Astrocyte (in vitro differentiated cells and primary cell): ENCODE measurements around the gene CDT1. TPM values are rescaled to one million over a fixed set of nuclear protein-coding genes. Genes with fewer than 3 reads are reported as not detected.

Source experiments
- DNase-seq: peaks from one replicate; pipeline ENCODE4 v3.0.0-alpha.2; 2010; ENCODE audit warnings: low read depth
- FAIRE-seq: peaks from 2 replicates; lab custom pipeline; 2011; peaks lifted over from hg19 to GRCh38; lab: Jason Lieb, UNC
- H2AFZ ChIP-seq: 2 replicates; pipeline ENCODE4 v1.6.0; 2012; ENCODE audit warnings: low read depth, low read length, inconsistent platforms
- H3K27ac ChIP-seq: 2 replicates; pipeline ENCODE4 v1.5.1; 2011; ENCODE audit warnings: low read depth, low read length, inconsistent platforms
- H3K27me3 ChIP-seq: 2 replicates; pipeline ENCODE4 v1.6.0; 2011; ENCODE audit warnings: low read length, inconsistent platforms; ENCODE audit not compliant: insufficient read depth
- H3K36me3 ChIP-seq: 2 replicates; pipeline ENCODE4 v1.5.1; 2011; ENCODE audit warnings: low read length, inconsistent platforms; ENCODE audit not compliant: insufficient read depth
- H3K4me1 ChIP-seq: 2 replicates; pipeline ENCODE4 v1.5.1; 2011; ENCODE audit warnings: low read length, inconsistent platforms; ENCODE audit not compliant: insufficient read depth
- H3K4me2 ChIP-seq: 2 replicates; pipeline ENCODE4 v1.6.0; 2012; ENCODE audit warnings: low read length, inconsistent platforms
- H3K4me3 ChIP-seq: 2 replicates; pipeline ENCODE4 v1.5.1; 2011; ENCODE audit warnings: low read depth, mild to moderate bottlenecking, low read length, inconsistent platforms; ENCODE audit not compliant: insufficient read depth
- H3K79me2 ChIP-seq: 2 replicates; pipeline ENCODE4 v1.6.0; 2012; ENCODE audit warnings: mild to moderate bottlenecking, low read length, inconsistent platforms; ENCODE audit not compliant: insufficient read depth
- H3K9ac ChIP-seq: 2 replicates; pipeline ENCODE4 v1.6.0; 2012; ENCODE audit warnings: mild to moderate bottlenecking, low read length, inconsistent platforms
- H3K9me3 ChIP-seq: 2 replicates; pipeline ENCODE4 v1.5.1; 2012; ENCODE audit warnings: low read depth, mild to moderate bottlenecking, low read length, inconsistent platforms; ENCODE audit not compliant: insufficient read depth
- H4K20me1 ChIP-seq: 2 replicates; pipeline ENCODE4 v1.6.0; 2012; ENCODE audit warnings: low read length, inconsistent platforms; ENCODE audit not compliant: insufficient read depth
- H3K27ac Mint-ChIP-seq: one replicate; pipeline ENCODE4 v1.8.0; 2021; ENCODE audit warnings: mild to moderate bottlenecking, mixed read lengths; ENCODE audit not compliant: unreplicated experiment
- H3K27me3 Mint-ChIP-seq: one replicate; pipeline ENCODE4 v1.8.0; 2021; ENCODE audit warnings: low read depth, mixed read lengths; ENCODE audit not compliant: unreplicated experiment
- H3K36me3 Mint-ChIP-seq: one replicate; pipeline ENCODE4 v1.8.0; 2021; ENCODE audit warnings: low read depth, mixed read lengths; ENCODE audit not compliant: unreplicated experiment
- H3K4me1 Mint-ChIP-seq: one replicate; pipeline ENCODE4 v1.8.0; 2021; ENCODE audit warnings: low read depth, mixed read lengths; ENCODE audit not compliant: unreplicated experiment
- H3K4me3 Mint-ChIP-seq: one replicate; pipeline ENCODE4 v1.8.0; 2021; ENCODE audit warnings: mild to moderate bottlenecking, moderate library complexity, mixed read lengths; ENCODE audit not compliant: unreplicated experiment
- H3K9me3 Mint-ChIP-seq: one replicate; pipeline ENCODE4 v1.8.0; 2021; ENCODE audit warnings: mild to moderate bottlenecking, mixed read lengths; ENCODE audit not compliant: unreplicated experiment
- CTCF ChIP-seq: IDR thresholded peaks from 2 replicates; pipeline ENCODE4 v1.5.1; 2011; ENCODE audit warnings: low read depth, mild to moderate bottlenecking, inconsistent platforms, low read length, moderate library complexity; ENCODE audit not compliant: insufficient read depth
- EZH2 ChIP-seq: IDR thresholded peaks from 2 replicates; pipeline ENCODE4 v1.6.1; 2012; ENCODE audit warnings: mild to moderate bottlenecking, low read length, inconsistent platforms; ENCODE audit not compliant: insufficient read depth
- total RNA-seq: library from RNA; stranded (reverse); gene quantifications from 2 replicates; pipeline ENCODE4 v1.2.1, GENCODE V29; 2021

Gene CDT1
- total RNA-seq, 1 donor from 2014 or later, result 4.7 TPM

DNA sequence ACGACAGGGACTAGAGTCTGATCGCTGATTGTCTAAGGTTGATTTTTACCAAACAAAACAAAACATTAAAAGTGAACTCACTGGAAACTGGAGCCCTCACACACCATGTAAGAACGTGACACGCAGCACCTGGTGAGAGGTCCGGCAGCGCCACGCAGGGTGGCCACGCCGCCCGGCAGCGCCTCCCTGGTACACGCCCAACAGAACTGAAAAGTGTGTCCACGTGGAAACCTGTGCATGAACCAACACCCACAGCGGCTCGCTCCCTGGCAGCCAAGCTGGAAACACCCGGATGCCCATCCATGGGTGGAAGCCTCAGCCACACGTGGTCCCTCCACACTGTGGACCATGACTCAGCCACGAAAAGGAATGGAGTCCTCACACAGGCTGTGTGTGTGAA lies 44.1 kb downstream of the CDT1 start:
- Histone ChIP-seq H3K27ac (no peak overlapping the region), H4K20me1 (peaks cover 44% of the 10 kb centered on the region), H3K4me1 (no peaks in the 10 kb centered on the region), H3K36me3 (no peaks in the 10 kb centered on the region), H2AFZ (no peak overlapping the region), H3K9ac (no peak overlapping the region), H3K79me2 (no peaks in the 10 kb centered on the region), H3K27me3 (no peaks in the 10 kb centered on the region), H3K4me2 (no peak overlapping the region), H3K9me3 (no peaks in the 10 kb centered on the region), H3K4me3 (no peak overlapping the region)
- Mint-ChIP-seq H3K27ac (no peak overlapping the region), H3K36me3 (peaks cover 16% of the 10 kb centered on the region), H3K9me3 (no peaks in the 10 kb centered on the region), H3K4me1 (no peaks in the 10 kb centered on the region), H3K4me3 (no peak overlapping the region), H3K27me3 (no peaks in the 10 kb centered on the region)
- TF ChIP-seq CTCF (no peak), EZH2 (no peak)
- no peak for FAIRE-seq
- DNase-seq, result no peak

- Histone ChIP-seq H3K9me3 (no peaks in the 10 kb centered on the region), H3K79me2 (no peaks in the 10 kb centered on the region), H2AFZ (no peak overlapping the region), H4K20me1 (peaks cover 40% of the 10 kb centered on the region), H3K4me1 (no peaks in the 10 kb centered on the region), H3K36me3 (no peaks in the 10 kb centered on the region), H3K4me2 (no peak overlapping the region), H3K27ac (no peak overlapping the region), H3K27me3 (no peaks in the 10 kb centered on the region), H3K9ac (no peak overlapping the region), H3K4me3 (no peak overlapping the region)
- H3K9me3 Mint-ChIP-seq, result no peaks in the 10 kb centered on the region
- no peak overlapping the region for H3K4me3 Mint-ChIP-seq
- no peaks in the 10 kb centered on the region for H3K27me3 Mint-ChIP-seq
- H3K27ac Mint-ChIP-seq, result no peak overlapping the region
- TF ChIP-seq CTCF (no peak), EZH2 (no peak)
- H3K36me3 Mint-ChIP-seq, result peaks cover 13% of the 10 kb centered on the region
- DNase-seq (no peak), FAIRE-seq (no peak)
- H3K4me1 Mint-ChIP-seq, result no peaks in the 10 kb centered on the region
Measured at GRCh38 chr16:88848557-88848956, 45.0 kb downstream of the CDT1 start.

DNA sequence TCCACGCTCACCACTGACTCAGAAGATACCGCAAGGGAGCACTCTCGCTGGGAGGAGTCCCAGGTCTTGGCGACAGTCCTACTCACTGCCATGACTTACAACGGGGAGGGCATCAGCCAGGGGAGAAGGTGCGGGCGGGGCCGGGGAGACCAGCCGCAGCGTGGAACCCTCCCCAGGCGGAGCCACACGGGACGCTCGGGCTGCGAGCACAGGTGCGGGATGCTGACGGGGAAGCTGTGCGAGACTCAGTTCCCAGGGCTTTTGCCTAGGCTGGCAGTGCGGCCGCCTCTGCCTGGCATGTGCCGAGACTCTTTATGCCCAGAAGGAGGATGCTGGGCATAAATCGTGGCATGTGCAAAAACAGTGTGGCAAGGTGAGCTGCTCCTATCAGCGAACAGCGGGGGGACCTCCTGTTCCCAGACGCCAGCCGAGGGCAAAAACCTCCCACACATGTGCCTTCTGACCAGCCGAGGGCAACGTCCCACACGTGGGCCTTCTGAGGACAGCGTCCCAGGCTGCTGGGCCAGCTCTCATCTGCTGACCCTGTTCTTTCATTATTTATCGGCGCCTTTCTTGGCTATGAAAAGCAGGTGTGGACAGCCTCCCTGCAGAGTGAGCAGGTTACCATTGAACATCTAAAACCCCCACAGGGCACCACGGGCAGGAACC lies 47.1 kb downstream of the CDT1 start:
- no peak overlapping the region for H3K4me3 Mint-ChIP-seq
- H3K27me3 ChIP-seq, result no peaks in the 10 kb centered on the region
- H3K36me3 Mint-ChIP-seq, result peaks cover 11% of the 10 kb centered on the region
- no peak for TF ChIP-seq CTCF
- no peak for TF ChIP-seq EZH2
- H3K9me3 Mint-ChIP-seq, result no peaks in the 10 kb centered on the region
- DNase-seq (no peak), FAIRE-seq (no peak)
- no peaks in the 10 kb centered on the region for H3K27me3 Mint-ChIP-seq
- peaks cover 9% of the 10 kb centered on the region for H3K79me2 ChIP-seq
- H3K27ac Mint-ChIP-seq, result no peak overlapping the region
- no peaks in the 10 kb centered on the region for H3K36me3 ChIP-seq
- peaks cover 4% of the 10 kb centered on the region for H3K4me1 Mint-ChIP-seq
- H3K27ac ChIP-seq, result no peak overlapping the region
- peaks cover 1% of the 10 kb centered on the region for H3K4me1 ChIP-seq
- no peak overlapping the region for H3K4me2 ChIP-seq
- H3K9ac ChIP-seq, result no peak overlapping the region
- H2AFZ ChIP-seq, result no peak overlapping the region
- no peak overlapping the region for H3K4me3 ChIP-seq
- H4K20me1 ChIP-seq, result peaks cover 43% of the 10 kb centered on the region
- H3K9me3 ChIP-seq, result no peaks in the 10 kb centered on the region
